HL-60/S4 (cell line): Measurements from ENCODE around the gene PLAGL2.

Source experiments
- in situ Hi-C: fragments of 300-500 bp; cut with MboI; formaldehyde crosslinking; loops from 2 replicates; pipeline ENCODE4 v1.14.3; 2022; ENCODE audit warnings: low sequenced_read_pairs

The PLAGL2 gene

GRCh38 chr20:32231245-32231644, 23.7 kb upstream of the PLAGL2 start:
- in situ Hi-C loops, result no loop called here

- in situ Hi-C loops, result no loop called here
Measured at GRCh38 chr20:32230707-32231106, 23.2 kb upstream of the PLAGL2 start.

- in situ Hi-C loops, result no loop called here
Measured at GRCh38 chr20:32229251-32229747, 21.8 kb upstream of the PLAGL2 start.

- in situ Hi-C loops, result no loop called here
Measured at GRCh38 chr20:32227744-32228688, 20.5 kb upstream of the PLAGL2 start.

GRCh38 chr20:32227306-32227705, 19.8 kb upstream of the PLAGL2 start:
- in situ Hi-C loops, result no loop called here

- in situ Hi-C loops, result no loop called here
Measured at GRCh38 chr20:32226391-32226790, 18.8 kb upstream of the PLAGL2 start.

GRCh38 chr20:32224463-32224862, 16.9 kb upstream of the PLAGL2 start:
- in situ Hi-C loops, result no loop called here

- in situ Hi-C loops, result no loop called here
Measured at GRCh38 chr20:32218156-32218900, 10.8 kb upstream of the PLAGL2 start.

- in situ Hi-C loops, result no loop called here
Measured at GRCh38 chr20:32216179-32217142, 8.9 kb upstream of the PLAGL2 start.

- in situ Hi-C loops, result no loop called here
Measured at GRCh38 chr20:32215729-32216128, 8.2 kb upstream of the PLAGL2 start.

GRCh38 chr20:32215147-32215546, 7.6 kb upstream of the PLAGL2 start:
- in situ Hi-C loops, result no loop called here

GRCh38 chr20:32213870-32214269, 6.3 kb upstream of the PLAGL2 start:
- in situ Hi-C loops, result no loop called here

- in situ Hi-C loops, result no loop called here
Measured at GRCh38 chr20:32209850-32210605, 2.5 kb upstream of the PLAGL2 start.

GRCh38 chr20:32208499-32209154, 1.1 kb upstream of the PLAGL2 start:
- in situ Hi-C loops, result no loop called here

GRCh38 chr20:32206760-32207625, 550 bp downstream of the PLAGL2 start:
- in situ Hi-C loops, result no loop called here

- in situ Hi-C loops, result no loop called here
Measured at GRCh38 chr20:32205843-32206759, 1.4 kb downstream of the PLAGL2 start.

- in situ Hi-C loops, result no loop called here
Measured at GRCh38 chr20:32205110-32205842, 2.3 kb downstream of the PLAGL2 start.
